A549 (cell line): ENCODE measurements around the gene C1R. TPM values are rescaled to one million over a fixed set of nuclear protein-coding genes. Genes with fewer than 3 reads are reported as not detected.
A peak's percentile ranks its signal among the peaks of the same experiment; 100 is the strongest.

Experiments
- ATAC-seq, 2 experiments: fragments of 200-7000 bp in 1 of 2; fragments of >200 bp in 1 of 2; cut with Nextera tagmentation in 1 of 2; cut with Tn5 transposase in 1 of 2; 3 replicates each; pipeline versions ENCODE4 v1.8.0 to v1.9.1; 2018 to 2020; ENCODE audit warnings: mild to moderate bottlenecking in 1 of 2, moderate library complexity in 1 of 2
- CTCF ChIA-PET: fragments of 300-600 bp; sonication (Branson Sonifier 250); formaldehyde crosslinking; extraction: SDS; loops from one replicate; lab custom pipeline; 2021; ENCODE audit warnings: antibody characterized with exemption, inconsistent platforms; lab: Yijun Ruan, JAX
- POLR2A ChIA-PET: fragments of 350-600 bp; formaldehyde crosslinking; extraction: SDS; loops from one replicate; lab custom pipeline; 2021; ENCODE audit warnings: antibody characterized with exemption, inconsistent platforms; lab: Yijun Ruan, JAX
- DNase-seq, 2 experiments: peaks; one replicate each; pipeline versions ENCODE4 v3.0.0 to v3.0.0-alpha.2; 2011 to 2016; ENCODE audit warnings: low read depth in 1 of 2, low spot score in 1 of 2
- FAIRE-seq: peaks from 2 replicates; lab custom pipeline; 2011; peaks lifted over from hg19 to GRCh38; lab: Jason Lieb, UNC
- H3K27ac ChIP-seq, 2 experiments: fragments of >200 bp; sonication (Bioruptor Twin); formaldehyde crosslinking; 3 replicates each; pipeline ENCODE4 v1.5.1; 2016 to 2017
- H3K4me1 ChIP-seq: fragments of >200 bp; sonication (Bioruptor Twin); formaldehyde crosslinking; 3 replicates; pipeline ENCODE4 v1.6.1; 2016
- H3K4me2 ChIP-seq: fragments of >200 bp; sonication (Bioruptor Twin); formaldehyde crosslinking; 3 replicates; pipeline ENCODE4 v1.6.1; 2016
- H3K4me3 ChIP-seq: fragments of >200 bp; sonication (Bioruptor Twin); formaldehyde crosslinking; 3 replicates; pipeline ENCODE4 v1.5.1; 2016
- H3K9me3 ChIP-seq: fragments of >200 bp; sonication (Bioruptor Twin); formaldehyde crosslinking; 3 replicates; pipeline ENCODE4 v1.6.1; 2016
- CTCF ChIP-seq: fragments of >200 bp; sonication (Bioruptor Twin); formaldehyde crosslinking; IDR thresholded peaks from 3 replicates; pipeline ENCODE4 v1.5.1; 2016
- E2F6 ChIP-seq: IDR thresholded peaks from 2 replicates; pipeline ENCODE4 v1.6.1; 2012; ENCODE audit warnings: low read depth, borderline replicate concordance
- FOSB ChIP-seq: fragments of 250-450 bp; sonication (Bioruptor Pico); IDR thresholded peaks from 2 replicates; pipeline ENCODE4 v1.5.0; 2020; ENCODE audit warnings: mild to moderate bottlenecking, moderate library complexity
- FOSL2 ChIP-seq, 2 experiments: fragments of 450-650 bp in 1 of 2; fragments of >200 bp in 1 of 2; sonication (Bioruptor Twin) in 1 of 2; formaldehyde crosslinking; IDR thresholded peaks; 2 replicates each; pipeline versions ENCODE4 v1.5.0 to v1.6.1; 2016 to 2020; ENCODE audit warnings: mild to moderate bottlenecking in 1 of 2, moderate library complexity in 1 of 2
- KDM1A ChIP-seq: fragments of 200-600 bp; sonication (generic); IDR thresholded peaks from 2 replicates; pipeline ENCODE4 v1.6.1; 2016; ENCODE audit warnings: low read depth, mild to moderate bottlenecking
- NR3C1 ChIP-seq: fragments of >200 bp; sonication (Bioruptor Twin); formaldehyde crosslinking; IDR thresholded peaks from 3 replicates; pipeline ENCODE4 v1.6.1; 2017
- POLR2A ChIP-seq: IDR thresholded peaks from 2 replicates; pipeline ENCODE4 v1.6.1; 2012; ENCODE audit warnings: mild to moderate bottlenecking, low read length
- RAD21 ChIP-seq, 2 experiments: fragments of >200 bp in 1 of 2; sonication (Bioruptor Twin) in 1 of 2; formaldehyde crosslinking in 1 of 2; IDR thresholded peaks in 1 of 2; conservative IDR thresholded peaks in 1 of 2; 2 replicates in 1 of 2; 3 replicates in 1 of 2; pipeline ENCODE4 v1.6.1; 2012 to 2018; ENCODE audit warnings: inconsistent platforms in 1 of 2
- RCOR1 ChIP-seq: fragments of 150-350 bp; IDR thresholded peaks from 2 replicates; pipeline ENCODE4 v1.6.1; 2014; ENCODE audit warnings: antibody characterized with exemption, low read length, low read depth
- REST ChIP-seq: fragments of 200-600 bp; sonication (generic); IDR thresholded peaks from 2 replicates; pipeline ENCODE4 v1.6.1; 2016; ENCODE audit warnings: antibody characterized with exemption, mild to moderate bottlenecking, moderate library complexity
- RFX5 ChIP-seq: fragments of 450-650 bp; IDR thresholded peaks from 2 replicates; pipeline ENCODE4 v1.7.1; 2014; ENCODE audit warnings: antibody characterized with exemption, mild to moderate bottlenecking, moderate library complexity
- RNF2 ChIP-seq: fragments of 200-600 bp; sonication (generic); IDR thresholded peaks from 2 replicates; pipeline ENCODE4 v1.6.1; 2016; ENCODE audit warnings: low read depth, mild to moderate bottlenecking, antibody characterized with exemption, moderate library complexity, borderline replicate concordance
- SMC3 ChIP-seq: fragments of >200 bp; sonication (Bioruptor Twin); formaldehyde crosslinking; IDR thresholded peaks from 3 replicates; pipeline ENCODE4 v1.6.1; 2018; ENCODE audit warnings: inconsistent platforms
- TP53 ChIP-seq: fragments of 250-450 bp; sonication (Bioruptor Pico); IDR thresholded peaks from 2 replicates; pipeline ENCODE4 v1.5.0; 2021; ENCODE audit warnings: mild to moderate bottlenecking, moderate library complexity
- USF2 ChIP-seq: fragments of 450-650 bp; IDR thresholded peaks from 2 replicates; pipeline ENCODE4 v1.6.1; 2014; ENCODE audit warnings: antibody characterized with exemption
- ZC3H11A ChIP-seq: fragments of 450-650 bp; IDR thresholded peaks from 2 replicates; pipeline ENCODE4 v1.6.1; 2014; ENCODE audit warnings: antibody characterized with exemption, mild to moderate bottlenecking
- ZSCAN20 ChIP-seq: fragments of 250-450 bp; sonication (Bioruptor Pico); IDR thresholded peaks from 2 replicates; pipeline ENCODE4 v1.8.0; 2022; ENCODE audit warnings: mild to moderate bottlenecking, moderate library complexity
- WGBS: methylation state at CpG from one replicate; pipeline ENCODE4 v1.1.6; 2017; ENCODE audit errors: missing lambda C conversion rate; 5-methylcytosine and 5-hydroxymethylcytosine counted together
- polyA minus RNA-seq: library from RNA; depleted of rRNA, polyadenylated mRNA; stranded (reverse); fragments of >200 nt; gene quantifications from 2 replicates; pipeline ENCODE4 v1.2.3, GENCODE V29; 2011; rRNA and poly(A)+ RNA removed
- polyA plus RNA-seq, 4 experiments: library from polyadenylated mRNA; depleted of rRNA in 3 of 4; stranded (reverse); fragments of >200 nt; fragmentation: RNase III in 1 of 4; extraction: RNeasy Plus Mini Kit Qiagen cat#74134 plus additional on column Dnase treatment in 1 of 4; gene quantifications; 2 replicates in 3 of 4; 3 replicates in 1 of 4; pipeline ENCODE4 v1.2.3, GENCODE V29; 2011 to 2017
- TF ChIP-seq, protein P1 (sequence below): fragments of 250-450 bp; sonication (Bioruptor Pico); IDR thresholded peaks from 2 replicates; pipeline ENCODE4 v1.5.0; 2020; ENCODE audit warnings: low read depth, mild to moderate bottlenecking, moderate library complexity

The C1R gene
- polyA plus RNA-seq (2011; rRNA removed) (36.0 and 57.8 TPM in 2 replicates), polyA plus RNA-seq (2017; fragmentation: RNase III; extraction: RNeasy Plus Mini Kit Qiagen cat#74134 plus additional on column Dnase treatment) (24.8 to 40.4 TPM (median 31.4 TPM) in 3 replicates), polyA minus RNA-seq (30.6 and 32.9 TPM in 2 replicates)
- 18.5 and 25.0 TPM in 2 replicates for polyA plus RNA-seq (2012; cell fraction: cytosol; rRNA removed)
- polyA plus RNA-seq (2012; cell fraction: nucleus; rRNA removed): 52.6 and 57.7 TPM in 2 replicates

DNA sequence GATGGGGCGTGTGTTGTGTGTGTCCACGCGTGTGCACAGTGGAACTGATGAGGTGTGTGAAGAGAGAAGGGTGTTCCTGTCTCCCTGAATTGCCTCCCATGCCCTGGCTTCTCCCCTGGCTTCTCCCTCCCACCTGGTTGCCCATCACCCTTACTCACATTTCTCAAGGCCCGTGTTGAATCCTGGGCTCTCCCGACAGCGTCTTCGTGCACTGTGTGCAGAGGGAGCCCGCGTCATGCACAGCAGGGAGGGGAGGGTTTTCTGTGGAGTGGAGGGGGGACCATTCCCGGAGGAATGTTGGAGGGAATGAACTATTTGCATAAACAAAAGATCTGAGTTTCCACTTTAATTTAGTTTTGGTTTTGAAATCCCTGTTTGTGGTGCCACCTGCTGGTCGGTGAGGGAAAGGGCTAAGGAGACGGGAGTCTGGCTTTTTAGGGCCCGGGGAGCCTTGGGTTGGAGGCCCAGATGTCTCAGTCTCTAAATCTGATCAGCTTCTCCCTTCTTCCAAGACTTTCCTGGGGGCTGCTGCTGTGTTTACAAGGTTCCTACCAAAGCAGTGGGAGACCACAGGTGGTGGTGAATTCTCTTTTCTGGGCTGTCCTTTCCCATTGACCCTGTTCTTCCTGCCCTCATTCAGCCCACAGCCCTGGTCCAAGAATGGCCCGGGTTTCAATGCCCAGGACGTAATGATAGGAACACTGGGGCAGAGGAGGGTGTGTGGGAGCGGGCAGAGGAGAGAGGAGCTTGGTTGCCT lies at the start of gene C1R:
TSS of gene C1R (minus strand) at position 217 of the 757 bp plus-strand sequence. CDS start at position 160, 57 bp downstream.
- Histone ChIP-seq H3K9me3 (no peaks in the 10 kb centered on the region), H3K27ac (peak within 1 kb of the TSS; percentile 85 to 91), H3K4me1 (peaks cover 20% of the 10 kb centered on the region; the same call in 2 of the 3 replicates), H3K4me2 (peak within 1 kb of the TSS; percentile 79), H3K4me3 (peak within 1 kb of the TSS; percentile 37)
- CTCF ChIA-PET: interaction anchor here (0.5 to 13.4 kb wide), 23 partner anchors 10 to 161 kb away, joined by 3 to 197 read pairs (median 4); partner anchors contain the start of genes C1RL and C1S
- 24% methylated on average over 16 of the region's 16 CpGs for WGBS
- peak; percentile 7 for FAIRE-seq
- DNase-seq: peak; percentile 69 to 72
- POLR2A ChIA-PET: interaction anchor here (0.6 to 3.6 kb wide), 3 partner anchors 18 to 32 kb away, joined by 3 to 19 read pairs (median 4); partner anchors contain the start of gene C1S
- no peak for TF ChIP-seq NR3C1
- no peak for TF ChIP-seq FOSL2 (IDR thresholded peaks at IDR 0.05)
- 0 out of 2 replicates have a peak, but pooled peaks have one; percentile 3 for TF ChIP-seq FOSL2 (CRISPR knock-in tag; IDR thresholded peaks at IDR 0.05)
- TF ChIP-seq USF2: no peak
- no peak for TF ChIP-seq ZC3H11A
- TF ChIP-seq REST: no peak
- peak; percentile 88 to 92 for TF ChIP-seq RAD21 (conservative IDR thresholded peaks at IDR 0.05 in 1 of 2, IDR thresholded peaks at IDR 0.05 in 1 of 2)
- no peak for TF ChIP-seq RNF2
- peak; percentile 47; the same call in 1 of the 2 replicates for TF ChIP-seq TP53 (CRISPR knock-in tag)
- no peak for TF ChIP-seq ZSCAN20
- TF ChIP-seq E2F6: no peak
- TF ChIP-seq, protein P1, sequence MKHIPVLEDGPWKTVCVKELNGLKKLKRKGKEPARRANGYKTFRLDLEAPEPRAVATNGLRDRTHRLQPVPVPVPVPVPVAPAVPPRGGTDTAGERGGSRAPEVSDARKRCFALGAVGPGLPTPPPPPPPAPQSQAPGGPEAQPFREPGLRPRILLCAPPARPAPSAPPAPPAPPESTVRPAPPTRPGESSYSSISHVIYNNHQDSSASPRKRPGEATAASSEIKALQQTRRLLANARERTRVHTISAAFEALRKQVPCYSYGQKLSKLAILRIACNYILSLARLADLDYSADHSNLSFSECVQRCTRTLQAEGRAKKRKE: no peak
- no peak for TF ChIP-seq RFX5
- TF ChIP-seq RCOR1: no peak
- TF ChIP-seq SMC3: peak; percentile 93
- no peak for TF ChIP-seq KDM1A
- TF ChIP-seq FOSB (CRISPR knock-in tag): no peak
- TF ChIP-seq CTCF: peak; percentile 92
- TF ChIP-seq POLR2A: no peak
- peak; percentile 52 to 80 for ATAC-seq
